A549 (cell line): ENCODE results near the gene ZNF267. TPM values are rescaled to one million over a fixed set of nuclear protein-coding genes. Genes with fewer than 3 reads are reported as not detected.

ENCODE experiments used
- ATAC-seq, 2 experiments: fragments of 200-7000 bp in 1 of 2; fragments of >200 bp in 1 of 2; cut with Nextera tagmentation in 1 of 2; cut with Tn5 transposase in 1 of 2; 3 replicates each; pipeline versions ENCODE4 v1.8.0 to v1.9.1; 2018 to 2020; ENCODE audit warnings: mild to moderate bottlenecking in 1 of 2, moderate library complexity in 1 of 2
- CTCF ChIA-PET: fragments of 300-600 bp; sonication (Branson Sonifier 250); formaldehyde crosslinking; extraction: SDS; loops from one replicate; lab custom pipeline; 2021; ENCODE audit warnings: antibody characterized with exemption, inconsistent platforms; lab: Yijun Ruan, JAX
- POLR2A ChIA-PET: fragments of 350-600 bp; formaldehyde crosslinking; extraction: SDS; loops from one replicate; lab custom pipeline; 2021; ENCODE audit warnings: antibody characterized with exemption, inconsistent platforms; lab: Yijun Ruan, JAX
- DNase-seq, 2 experiments: peaks; one replicate each; pipeline versions ENCODE4 v3.0.0 to v3.0.0-alpha.2; 2011 to 2016; ENCODE audit warnings: low read depth in 1 of 2, low spot score in 1 of 2
- FAIRE-seq: peaks from 2 replicates; lab custom pipeline; 2011; peaks lifted over from hg19 to GRCh38; lab: Jason Lieb, UNC
- H3K27ac ChIP-seq, 2 experiments: fragments of >200 bp; sonication (Bioruptor Twin); formaldehyde crosslinking; 3 replicates each; pipeline ENCODE4 v1.5.1; 2016 to 2017
- H3K4me1 ChIP-seq: fragments of >200 bp; sonication (Bioruptor Twin); formaldehyde crosslinking; 3 replicates; pipeline ENCODE4 v1.6.1; 2016
- H3K4me2 ChIP-seq: fragments of >200 bp; sonication (Bioruptor Twin); formaldehyde crosslinking; 3 replicates; pipeline ENCODE4 v1.6.1; 2016
- H3K4me3 ChIP-seq: fragments of >200 bp; sonication (Bioruptor Twin); formaldehyde crosslinking; 3 replicates; pipeline ENCODE4 v1.5.1; 2016
- H3K9me3 ChIP-seq: fragments of >200 bp; sonication (Bioruptor Twin); formaldehyde crosslinking; 3 replicates; pipeline ENCODE4 v1.6.1; 2016
- CBX2 ChIP-seq: fragments of 200-600 bp; sonication (generic); IDR thresholded peaks from 2 replicates; pipeline ENCODE4 v1.6.1; 2016; ENCODE audit warnings: low read depth, mild to moderate bottlenecking, borderline replicate concordance
- CBX8 ChIP-seq: fragments of 200-600 bp; sonication (generic); IDR thresholded peaks from 2 replicates; pipeline ENCODE4 v1.6.1; 2016
- CEBPB ChIP-seq, 2 experiments: fragments of >200 bp in 1 of 2; sonication (Bioruptor Twin) in 1 of 2; formaldehyde crosslinking in 1 of 2; IDR thresholded peaks; 2 replicates each; pipeline ENCODE4 v1.6.1; 2012 to 2016
- EHF ChIP-seq: fragments of 250-450 bp; sonication (Bioruptor Pico); IDR thresholded peaks from 2 replicates; pipeline ENCODE4 v1.5.0; 2020; ENCODE audit warnings: mild to moderate bottlenecking
- ESRRA ChIP-seq: fragments of 150-350 bp; IDR thresholded peaks from 2 replicates; pipeline ENCODE4 v1.6.1; 2014; ENCODE audit warnings: mild to moderate bottlenecking, low read length, borderline replicate concordance
- FOSB ChIP-seq: fragments of 250-450 bp; sonication (Bioruptor Pico); IDR thresholded peaks from 2 replicates; pipeline ENCODE4 v1.5.0; 2020; ENCODE audit warnings: mild to moderate bottlenecking, moderate library complexity
- FOSL2 ChIP-seq, 2 experiments: fragments of 450-650 bp in 1 of 2; fragments of >200 bp in 1 of 2; sonication (Bioruptor Twin) in 1 of 2; formaldehyde crosslinking; IDR thresholded peaks; 2 replicates each; pipeline versions ENCODE4 v1.5.0 to v1.6.1; 2016 to 2020; ENCODE audit warnings: mild to moderate bottlenecking in 1 of 2, moderate library complexity in 1 of 2
- HDAC2 ChIP-seq: fragments of 200-600 bp; sonication (generic); IDR thresholded peaks from 2 replicates; pipeline ENCODE4 v1.6.1; 2016
- HMGXB4 ChIP-seq: fragments of 250-450 bp; sonication (Bioruptor Pico); IDR thresholded peaks from 2 replicates; pipeline ENCODE4 v1.5.0; 2021; ENCODE audit warnings: mild to moderate bottlenecking, moderate library complexity, borderline replicate concordance
- HOXB13 ChIP-seq: fragments of 250-450 bp; sonication (Bioruptor Pico); IDR thresholded peaks from 2 replicates; pipeline ENCODE4 v1.5.0; 2020; ENCODE audit warnings: low read depth, mild to moderate bottlenecking, moderate library complexity
- KDM1A ChIP-seq: fragments of 200-600 bp; sonication (generic); IDR thresholded peaks from 2 replicates; pipeline ENCODE4 v1.6.1; 2016; ENCODE audit warnings: low read depth, mild to moderate bottlenecking
- MAFK ChIP-seq: fragments of 450-650 bp; IDR thresholded peaks from 2 replicates; pipeline ENCODE4 v1.6.1; 2014; ENCODE audit not compliant: partially characterized antibody
- NPAS2 ChIP-seq: fragments of 250-450 bp; sonication (Bioruptor Pico); IDR thresholded peaks from 2 replicates; pipeline ENCODE4 v1.8.0; 2022; ENCODE audit warnings: mild to moderate bottlenecking, moderate library complexity, borderline replicate concordance
- POLR2AphosphoS2 ChIP-seq: conservative IDR thresholded peaks from 2 replicates; pipeline ENCODE4 v1.6.1; 2012; ENCODE audit warnings: low read length, improper control_type of control experiment, inconsistent platforms
- RCOR1 ChIP-seq: fragments of 150-350 bp; IDR thresholded peaks from 2 replicates; pipeline ENCODE4 v1.6.1; 2014; ENCODE audit warnings: antibody characterized with exemption, low read length, low read depth
- SMC3 ChIP-seq: fragments of >200 bp; sonication (Bioruptor Twin); formaldehyde crosslinking; IDR thresholded peaks from 3 replicates; pipeline ENCODE4 v1.6.1; 2018; ENCODE audit warnings: inconsistent platforms
- SREBF2 ChIP-seq: fragments of 450-650 bp; IDR thresholded peaks from 2 replicates; pipeline ENCODE4 v1.6.1; 2014; ENCODE audit warnings: mild to moderate bottlenecking, moderate library complexity
- ZC3H11A ChIP-seq: fragments of 450-650 bp; IDR thresholded peaks from 2 replicates; pipeline ENCODE4 v1.6.1; 2014; ENCODE audit warnings: antibody characterized with exemption, mild to moderate bottlenecking
- ZNF302 ChIP-seq: fragments of 250-450 bp; sonication (Bioruptor Pico); IDR thresholded peaks from 2 replicates; pipeline ENCODE4 v1.9.0; 2021; ENCODE audit warnings: inconsistent platforms, mild to moderate bottlenecking, moderate library complexity
- ZSCAN20 ChIP-seq: fragments of 250-450 bp; sonication (Bioruptor Pico); IDR thresholded peaks from 2 replicates; pipeline ENCODE4 v1.8.0; 2022; ENCODE audit warnings: mild to moderate bottlenecking, moderate library complexity
- WGBS: methylation state at CpG from one replicate; pipeline ENCODE4 v1.1.6; 2017; ENCODE audit errors: missing lambda C conversion rate; 5-methylcytosine and 5-hydroxymethylcytosine counted together
- polyA plus RNA-seq, 4 experiments: library from polyadenylated mRNA; depleted of rRNA in 3 of 4; stranded (reverse); fragments of >200 nt; fragmentation: RNase III in 1 of 4; extraction: RNeasy Plus Mini Kit Qiagen cat#74134 plus additional on column Dnase treatment in 1 of 4; gene quantifications; 2 replicates in 3 of 4; 3 replicates in 1 of 4; pipeline ENCODE4 v1.2.3, GENCODE V29; 2011 to 2017
- TF ChIP-seq, protein P1 (sequence below): fragments of 250-450 bp; sonication (Bioruptor Pico); IDR thresholded peaks from 2 replicates; pipeline ENCODE4 v1.5.0; 2020; ENCODE audit warnings: low read depth, mild to moderate bottlenecking, moderate library complexity
- TF ChIP-seq, protein P2 (sequence below): fragments of 450-650 bp; IDR thresholded peaks from 2 replicates; pipeline ENCODE4 v1.6.1; 2014; ENCODE audit warnings: antibody characterized with exemption

The ZNF267 gene
- polyA plus RNA-seq, 2 of the 4 experiments (the other 2 are of a cell fraction), result 8.3 to 10.2 TPM

DNA sequence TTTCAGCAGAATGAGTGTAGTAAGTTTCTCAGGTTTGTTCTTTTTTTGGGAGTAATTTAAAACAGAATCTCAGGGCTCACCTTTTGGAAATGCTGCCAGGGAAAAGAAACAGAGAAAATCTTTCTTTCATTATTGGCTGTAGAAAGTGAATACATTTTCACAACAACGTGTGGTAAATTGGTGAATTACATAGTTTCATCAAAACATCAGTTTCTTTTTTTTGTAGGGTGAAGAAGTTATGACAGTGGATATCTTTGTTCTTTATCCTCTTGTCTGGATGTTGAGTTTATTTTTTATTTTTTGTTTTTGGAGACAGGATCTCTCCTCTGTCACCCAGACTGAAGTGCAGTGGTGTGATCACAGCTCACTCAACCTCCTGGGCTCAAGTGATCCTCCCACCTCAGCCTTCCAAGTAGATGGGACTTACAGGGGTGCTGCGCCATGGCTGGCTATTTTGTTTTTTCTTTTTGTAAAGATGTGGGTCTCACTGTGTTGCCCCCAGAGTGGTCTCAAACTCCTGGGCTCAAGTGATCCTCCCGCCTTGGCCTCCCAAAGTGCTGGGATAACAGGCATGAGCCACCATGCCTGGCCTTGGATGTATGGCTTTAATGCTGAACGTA is 2.4 kb downstream of the ZNF267 start (continued):
- TF ChIP-seq HMGXB4 (CRISPR knock-in tag), result no peak
- no peak for TF ChIP-seq ZC3H11A
- TF ChIP-seq, protein P1, sequence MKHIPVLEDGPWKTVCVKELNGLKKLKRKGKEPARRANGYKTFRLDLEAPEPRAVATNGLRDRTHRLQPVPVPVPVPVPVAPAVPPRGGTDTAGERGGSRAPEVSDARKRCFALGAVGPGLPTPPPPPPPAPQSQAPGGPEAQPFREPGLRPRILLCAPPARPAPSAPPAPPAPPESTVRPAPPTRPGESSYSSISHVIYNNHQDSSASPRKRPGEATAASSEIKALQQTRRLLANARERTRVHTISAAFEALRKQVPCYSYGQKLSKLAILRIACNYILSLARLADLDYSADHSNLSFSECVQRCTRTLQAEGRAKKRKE (CRISPR knock-in tag), result no peak

GRCh38 chr16:31876951-31877828 is 3.6 kb downstream of the ZNF267 start:
- peaks cover 7% of the 10 kb centered on the region; the same call in 2 of the 3 replicates for H3K4me1 ChIP-seq
- 0 out of 6 replicates have a peak overlapping the region, but pooled peaks of 1 of the 2 experiments have one; percentile 2 for H3K27ac ChIP-seq
- FAIRE-seq, result no peak
- TF ChIP-seq HDAC2, result no peak
- TF ChIP-seq ZSCAN20 (CRISPR knock-in tag), result no peak
- no peak for TF ChIP-seq CBX8
- no peak for TF ChIP-seq ZNF302
- TF ChIP-seq, protein P2, sequence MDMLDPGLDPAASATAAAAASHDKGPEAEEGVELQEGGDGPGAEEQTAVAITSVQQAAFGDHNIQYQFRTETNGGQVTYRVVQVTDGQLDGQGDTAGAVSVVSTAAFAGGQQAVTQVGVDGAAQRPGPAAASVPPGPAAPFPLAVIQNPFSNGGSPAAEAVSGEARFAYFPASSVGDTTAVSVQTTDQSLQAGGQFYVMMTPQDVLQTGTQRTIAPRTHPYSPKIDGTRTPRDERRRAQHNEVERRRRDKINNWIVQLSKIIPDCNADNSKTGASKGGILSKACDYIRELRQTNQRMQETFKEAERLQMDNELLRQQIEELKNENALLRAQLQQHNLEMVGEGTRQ, result no peak
- no peak for TF ChIP-seq CEBPB (IDR thresholded peaks at IDR 0.05)
- TF ChIP-seq POLR2AphosphoS2, result no peak
- TF ChIP-seq RCOR1, result no peak
- TF ChIP-seq, protein P1 (CRISPR knock-in tag), result no peak
- no peak for TF ChIP-seq FOSB (CRISPR knock-in tag)
- TF ChIP-seq ESRRA, result no peak
- TF ChIP-seq CBX2, result no peak
- TF ChIP-seq KDM1A, result no peak
- no peak for TF ChIP-seq FOSL2 (IDR thresholded peaks at IDR 0.05)
- TF ChIP-seq FOSL2 (CRISPR knock-in tag; IDR thresholded peaks at IDR 0.05), result no peak
- no peak for TF ChIP-seq HOXB13 (CRISPR knock-in tag)
- TF ChIP-seq SMC3, result no peak
- TF ChIP-seq MAFK, result no peak
- TF ChIP-seq NPAS2, result no peak
- TF ChIP-seq EHF (CRISPR knock-in tag), result no peak
- TF ChIP-seq SREBF2, result no peak
- POLR2A ChIA-PET, result no interaction called here
- peak in 1 of 2 experiments; percentile 46 for DNase-seq
- peaks cover 59% of the 10 kb centered on the region for H3K9me3 ChIP-seq
- WGBS, result 50% methylated on average over 5 of the region's 5 CpGs
- no peak overlapping the region for H3K4me3 ChIP-seq
- H3K4me2 ChIP-seq, result peak overlapping the region; percentile 21; the same call in 2 of the 3 replicates
- CTCF ChIA-PET, result interaction anchor here (0.5 to 1.8 kb wide), 2 partner anchors 9 to 1954 kb away, joined by 5 to 6 read pairs; no protein-coding TSS in a partner anchor
- ATAC-seq, result peak in 1 of 2 experiments; percentile 23; a peak in 3 of 6 replicates
